HG03571 (cell line): ENCODE measurements around the gene COL25A1.
"Not testable (repeated sequence)": the region's sequence is repeated elsewhere in the genome, so short reads cannot be mapped to it uniquely, and the experiment has no call there.

Experiments
- ATAC-seq: cut with Tn5 transposase; IDR thresholded peaks from one replicate; pipeline ENCODE4 v1.9.1; 2021; ENCODE audit not compliant: unreplicated experiment

COL25A1 gene

DNA sequence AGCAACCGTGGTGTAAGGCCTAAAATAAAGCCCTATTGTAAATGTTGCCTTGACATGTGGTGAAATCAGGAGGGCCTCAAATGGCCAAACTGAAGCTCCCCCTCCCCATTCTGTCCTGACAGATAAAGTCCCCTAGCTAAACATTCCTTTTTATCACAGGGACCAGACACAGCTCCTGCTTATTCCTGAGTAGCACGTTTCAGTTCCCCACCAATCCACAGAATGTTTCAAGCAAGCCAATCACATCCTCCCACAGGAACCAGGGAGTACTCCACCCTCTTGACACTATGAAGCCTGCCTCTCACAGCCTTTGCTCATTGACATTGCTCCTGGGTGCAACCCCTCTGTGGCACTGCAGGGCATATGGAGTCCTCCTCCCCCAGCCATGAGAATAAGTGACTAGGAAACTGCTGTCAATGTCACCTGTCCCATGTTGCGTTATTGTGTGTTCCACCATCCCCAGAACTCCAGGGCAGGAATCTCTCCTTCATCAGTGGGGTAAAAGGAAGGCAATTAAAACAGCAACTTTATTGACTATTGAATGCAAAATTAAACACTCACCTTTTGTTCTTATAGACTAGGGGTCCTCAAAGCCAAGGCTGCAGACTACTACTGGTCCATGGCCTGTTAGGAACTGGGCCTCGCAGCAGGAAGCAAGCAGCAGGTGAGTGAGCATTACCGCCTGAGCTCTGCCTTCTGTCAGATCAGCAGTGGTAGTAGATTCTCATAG is 128.1 kb downstream of the COL25A1 start:
- ATAC-seq: no peak

DNA sequence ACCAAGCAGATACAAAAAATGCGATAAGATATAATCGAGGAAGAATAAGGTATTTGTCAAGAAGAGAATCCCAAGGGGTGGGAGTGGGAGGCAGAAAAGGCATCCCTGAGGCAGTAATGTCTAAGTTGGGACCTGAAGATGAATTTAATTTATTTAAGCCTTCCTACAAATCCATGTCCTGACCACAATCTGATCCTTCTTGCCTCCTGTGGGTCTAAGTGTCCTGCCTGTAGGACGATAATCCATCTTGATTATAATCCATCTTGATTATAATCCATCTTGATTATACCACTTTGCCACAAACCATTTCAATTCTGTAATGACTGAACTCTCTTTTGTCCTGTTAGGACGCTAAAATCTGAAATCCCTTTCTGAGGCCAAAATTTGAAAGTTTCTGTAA is 130.2 kb downstream of the COL25A1 start:
- no peak for ATAC-seq

DNA sequence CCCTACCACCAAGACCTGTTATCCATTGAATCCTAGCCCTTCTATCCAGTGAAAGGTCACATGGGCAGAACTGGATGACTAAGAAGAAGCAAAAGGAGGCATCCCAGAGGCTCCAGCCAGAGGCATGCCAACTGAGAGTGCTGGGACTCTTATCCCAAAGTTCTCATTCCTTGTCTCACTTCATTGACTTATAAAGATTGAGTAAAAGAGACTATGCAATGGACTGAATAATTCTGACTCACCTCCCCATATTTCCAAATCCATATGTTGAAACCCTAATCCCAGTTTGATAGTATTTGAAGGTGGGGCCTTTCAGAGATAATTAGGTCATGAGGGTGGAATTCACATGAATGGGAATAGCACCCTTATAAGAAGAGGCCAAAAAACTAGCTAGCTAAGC is 131.4 kb downstream of the COL25A1 start:
- no peak for ATAC-seq

GRCh38 chr4:109169170-109169569 is 133.3 kb downstream of the COL25A1 start:
- ATAC-seq: no peak

GRCh38 chr4:109166586-109166985 is 135.9 kb downstream of the COL25A1 start:
- ATAC-seq: no peak

GRCh38 chr4:109166126-109166525 is 136.3 kb downstream of the COL25A1 start:
- ATAC-seq: no peak

DNA sequence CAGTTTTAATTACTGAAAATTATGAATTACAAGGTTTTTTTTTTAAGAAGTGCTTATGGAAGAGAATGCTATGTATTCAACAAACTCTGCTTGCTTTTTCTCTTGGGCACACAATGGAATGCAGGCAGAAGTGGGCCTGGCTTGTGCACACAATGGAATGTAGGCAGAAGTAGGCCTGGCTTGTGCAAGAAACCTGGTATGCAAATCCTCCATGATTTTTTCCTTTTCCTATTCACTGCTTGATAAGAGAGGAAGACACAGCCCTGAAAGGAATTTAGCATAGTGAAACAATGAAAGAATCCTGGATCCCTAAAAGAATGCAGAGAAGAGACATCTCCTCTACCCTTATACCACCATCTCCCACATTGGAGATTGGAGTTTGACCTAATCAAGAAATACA is 138.4 kb downstream of the COL25A1 start:
- ATAC-seq: no peak

- no peak for ATAC-seq
Observed at GRCh38 chr4:109163493-109163892, 139.0 kb downstream of the COL25A1 start.

- ATAC-seq: no peak
Observed at GRCh38 chr4:109162759-109163158, 139.7 kb downstream of the COL25A1 start.

- no peak for ATAC-seq
Observed at GRCh38 chr4:109160494-109160893, 142.0 kb downstream of the COL25A1 start.

DNA sequence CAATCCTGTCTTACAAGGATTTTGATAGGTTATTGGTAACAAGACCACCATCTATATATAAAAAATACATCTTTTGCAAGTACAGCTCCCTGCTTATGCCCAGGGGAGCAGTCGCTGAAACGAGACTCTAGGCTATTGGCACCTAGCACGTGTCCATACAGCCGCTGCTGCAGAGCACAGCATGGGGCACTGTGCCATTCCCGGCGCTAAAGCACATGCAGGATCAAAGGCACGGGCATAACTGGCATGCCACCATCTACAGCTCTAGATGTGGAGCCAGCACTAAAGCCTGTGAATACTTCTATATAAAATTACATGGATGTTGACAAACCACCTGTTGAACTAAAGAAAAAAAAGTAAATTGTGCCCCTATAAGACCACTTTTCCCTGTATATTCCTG is 144.8 kb downstream of the COL25A1 start:
- no peak for ATAC-seq

DNA sequence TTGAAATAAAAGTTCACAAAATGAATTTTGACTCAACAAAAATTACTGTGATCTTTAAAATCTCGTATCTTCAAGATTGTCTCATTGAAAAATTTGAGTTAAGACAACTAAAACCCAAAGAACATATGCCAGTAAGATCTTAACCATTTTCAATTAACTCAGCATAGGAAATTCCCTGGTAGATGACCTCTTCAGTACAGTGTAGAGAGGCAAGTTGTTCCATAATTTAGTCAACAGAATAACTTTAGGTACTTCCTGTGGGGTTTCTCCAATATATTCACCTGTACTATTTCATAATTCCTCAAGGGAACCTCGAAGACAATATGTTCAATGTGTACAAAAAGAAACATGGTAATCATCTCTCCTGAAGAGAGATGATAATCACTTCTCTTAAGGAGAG is 145.3 kb downstream of the COL25A1 start:
- no peak for ATAC-seq

GRCh38 chr4:109156356-109156755 is 146.1 kb downstream of the COL25A1 start:
- no peak for ATAC-seq

- no peak for ATAC-seq
Observed at GRCh38 chr4:109155682-109156283, 146.7 kb downstream of the COL25A1 start.

- ATAC-seq: no peak
Observed at GRCh38 chr4:109155084-109155483, 147.4 kb downstream of the COL25A1 start.

DNA sequence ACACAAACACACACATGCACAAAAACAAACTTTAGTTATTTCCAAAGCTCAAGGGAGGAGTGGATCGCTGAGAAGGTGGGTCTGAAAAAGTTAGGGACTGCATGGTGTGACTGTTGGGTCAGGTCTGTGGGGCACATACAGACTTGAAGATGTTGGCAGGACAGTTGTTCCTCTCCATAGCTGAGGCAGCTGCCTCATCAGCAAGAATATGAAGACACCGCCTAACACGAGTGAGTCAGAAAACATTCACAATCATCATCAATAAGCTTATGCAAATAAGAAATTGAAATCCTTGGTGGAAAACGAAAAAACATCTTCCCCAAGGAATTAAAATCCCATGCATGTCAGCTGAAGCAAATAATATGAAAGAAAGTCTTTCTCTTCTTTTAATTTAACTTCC is 148.0 kb downstream of the COL25A1 start:
- no peak for ATAC-seq

DNA sequence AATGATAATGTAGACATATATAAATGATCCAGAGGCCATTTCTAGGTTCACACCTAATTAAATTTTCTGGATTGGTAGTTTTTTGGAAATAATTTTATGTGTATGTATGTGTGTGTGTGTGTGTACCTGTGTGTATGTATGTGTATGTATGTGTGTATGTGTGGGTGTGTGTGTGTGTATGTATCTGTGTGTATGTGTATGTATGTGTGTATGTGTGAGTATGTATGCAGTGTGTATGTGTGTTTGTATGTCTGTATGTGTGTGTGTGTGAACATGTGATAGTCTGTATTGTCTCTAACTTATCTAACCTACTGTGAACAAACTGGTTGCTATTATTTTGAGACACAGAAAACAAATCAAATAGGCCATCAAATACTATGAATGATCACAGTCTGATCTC is 152.6 kb downstream of the COL25A1 start:
- no peak for ATAC-seq

DNA sequence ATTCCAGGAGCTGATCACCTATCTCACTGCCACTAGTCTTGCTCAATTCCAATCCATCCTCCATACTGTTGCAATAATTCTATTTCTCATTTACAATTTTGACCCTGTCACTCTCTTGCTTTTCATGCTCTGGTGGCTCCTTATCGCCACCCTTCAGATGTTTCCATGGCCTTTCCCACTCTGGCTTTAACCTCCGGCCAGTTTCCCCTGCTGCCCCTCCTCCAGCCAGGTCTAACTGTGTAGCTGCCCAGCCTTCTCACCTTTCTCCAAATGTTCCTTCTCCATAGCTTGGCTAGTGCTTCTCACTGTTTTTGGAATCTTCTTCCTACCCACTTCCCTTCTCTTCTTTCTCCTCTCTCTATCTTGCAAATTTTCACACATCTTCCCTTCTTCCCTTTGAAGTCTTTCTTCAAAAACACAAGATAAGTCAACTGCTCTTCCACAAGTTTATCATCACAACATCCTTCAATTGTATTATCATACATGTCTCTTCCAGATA is 153.8 kb downstream of the COL25A1 start:
- ATAC-seq: no peak

DNA sequence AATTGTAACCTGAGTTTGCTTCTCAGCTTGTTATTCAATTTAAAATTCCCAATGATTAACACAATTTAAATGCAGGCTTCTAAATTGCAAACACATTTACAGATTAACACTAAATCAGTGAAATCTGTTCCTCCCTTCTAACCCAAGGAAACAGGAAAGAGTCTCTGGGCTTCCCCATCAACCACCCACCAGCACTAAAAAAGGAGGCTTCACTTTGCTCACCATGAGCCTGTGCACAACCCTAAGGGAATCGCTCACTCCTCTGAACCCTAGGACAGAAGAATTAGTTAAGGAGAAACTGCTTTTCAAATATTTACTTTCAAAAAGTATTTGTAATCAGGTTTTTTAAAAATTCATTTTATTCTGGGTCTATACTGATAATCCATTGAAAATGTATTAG is 155.3 kb downstream of the COL25A1 start:
- no peak for ATAC-seq

- ATAC-seq: no peak
Observed at GRCh38 chr4:109146499-109146898, 156.0 kb downstream of the COL25A1 start.

- ATAC-seq: not testable (repeated sequence)
Observed at GRCh38 chr4:109138125-109138524, 164.3 kb downstream of the COL25A1 start.

GRCh38 chr4:109134921-109135320 is 167.5 kb downstream of the COL25A1 start:
- ATAC-seq: no peak

GRCh38 chr4:109134268-109134667 is 168.2 kb downstream of the COL25A1 start:
- ATAC-seq: no peak
